NCI-H226 (cell line): ENCODE measurements around the gene NFX1.
A peak's percentile ranks its signal among the peaks of the same experiment; 100 is the strongest.
"Not testable (repeated sequence)": the region's sequence is repeated elsewhere in the genome, so short reads cannot be mapped to it uniquely, and the experiment has no call there.

ENCODE experiments used
- DNase-seq: peaks from one replicate; pipeline ENCODE4 v3.0.0-alpha.2; 2015

NFX1 gene

DNA sequence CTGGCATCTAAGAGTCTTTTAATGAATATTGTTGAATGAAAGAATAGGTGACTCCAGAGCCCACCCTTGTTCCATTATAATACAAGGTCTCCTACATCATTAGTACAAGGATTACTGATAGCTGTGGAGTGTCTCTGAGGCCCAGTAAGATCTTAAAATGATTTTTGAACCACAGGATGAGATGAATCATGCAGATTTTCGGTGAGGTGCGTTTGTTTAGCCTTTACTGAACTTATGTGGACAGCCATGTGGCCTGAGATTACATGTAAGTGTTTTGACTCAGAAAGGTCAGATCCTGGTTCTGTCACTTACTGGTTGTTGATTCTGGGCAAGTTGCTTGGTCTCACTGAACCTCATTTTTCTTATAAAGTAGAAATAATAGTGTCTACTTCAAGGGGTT lies 21.6 kb downstream of the NFX1 start:
- DNase-seq: no peak

- DNase-seq: no peak
Observed at GRCh38 chr9:33315371-33315770, 25.1 kb downstream of the NFX1 start.

- DNase-seq: not testable (repeated sequence)
Observed at GRCh38 chr9:33317136-33317535, 26.8 kb downstream of the NFX1 start.

DNA sequence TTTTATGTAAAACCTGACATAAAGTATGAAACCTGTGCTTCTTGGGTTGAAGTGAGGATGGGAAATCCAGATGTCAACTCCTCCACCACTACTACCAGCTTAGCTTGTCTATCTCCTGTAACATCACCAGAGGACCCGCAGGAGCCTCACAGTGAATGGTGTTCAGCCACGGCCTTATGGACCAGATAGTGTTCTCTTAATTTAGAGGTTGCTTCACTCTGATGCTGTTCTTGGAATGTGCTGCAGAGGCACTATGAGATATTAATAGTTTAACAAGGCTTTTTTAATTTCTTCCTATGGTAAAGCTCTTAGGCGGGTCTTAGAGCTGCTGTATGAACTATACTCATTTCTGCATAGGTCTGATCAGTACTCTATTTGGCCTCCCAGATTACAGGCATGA lies 27.9 kb downstream of the NFX1 start:
- no peak for DNase-seq

DNA sequence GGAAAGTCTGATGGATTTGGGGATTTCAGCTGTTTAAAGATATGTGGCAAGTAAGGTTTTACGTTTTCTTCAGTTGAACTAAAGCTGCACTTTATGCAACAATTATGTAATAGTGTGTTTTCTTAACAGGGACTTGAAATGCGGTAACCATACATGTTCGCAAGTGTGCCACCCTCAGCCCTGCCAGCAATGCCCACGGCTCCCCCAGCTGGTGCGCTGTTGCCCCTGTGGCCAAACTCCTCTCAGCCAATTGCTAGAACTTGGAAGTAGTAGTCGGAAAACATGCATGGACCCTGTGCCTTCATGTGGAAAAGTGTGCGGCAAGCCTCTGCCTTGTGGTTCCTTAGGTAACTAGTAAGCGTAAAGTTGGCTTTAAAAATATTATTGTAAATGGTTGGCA lies 28.5 kb downstream of the NFX1 start:
- DNase-seq: no peak

- DNase-seq: no peak
Observed at GRCh38 chr9:33320230-33320567, 29.9 kb downstream of the NFX1 start.

DNA sequence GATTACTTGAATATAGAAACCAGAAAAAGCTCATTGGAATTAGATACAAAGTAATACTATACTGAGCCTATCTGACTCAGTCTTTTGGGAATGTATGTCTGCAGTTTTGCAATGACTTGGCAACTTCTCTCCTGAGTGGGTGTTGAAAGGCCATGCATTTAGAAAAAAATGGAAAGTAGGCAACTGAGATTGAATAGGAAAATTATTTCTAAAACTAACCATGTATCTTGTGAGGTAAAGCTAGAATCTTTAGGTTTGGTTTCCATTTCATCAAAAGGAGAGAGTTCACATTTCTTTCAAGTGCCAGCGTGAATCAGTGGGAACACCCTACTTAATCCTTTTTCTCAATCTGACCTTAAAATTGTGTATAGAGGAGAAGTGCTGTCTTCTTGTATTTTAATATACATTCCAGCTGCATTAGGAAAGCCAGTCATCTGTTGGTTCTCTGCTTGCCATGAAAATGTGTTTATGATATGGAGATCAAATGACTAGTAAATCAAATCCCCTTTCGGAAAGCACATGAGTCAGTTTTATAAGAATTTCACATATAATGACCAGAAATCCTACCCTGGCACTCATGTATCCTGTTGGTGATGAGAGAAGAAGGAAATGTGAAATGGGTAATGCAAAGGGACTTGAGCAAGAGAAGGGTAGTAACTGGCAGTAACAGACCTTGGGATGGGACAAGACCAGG lies 30.4 kb downstream of the NFX1 start:
- DNase-seq: peak; percentile 80

- DNase-seq: peak; percentile 85
Observed at GRCh38 chr9:33329117-33329563, 38.8 kb downstream of the NFX1 start.

GRCh38 chr9:33329979-33330378 lies 39.7 kb downstream of the NFX1 start:
- DNase-seq: peak; percentile 5

GRCh38 chr9:33331377-33331891 lies 41.1 kb downstream of the NFX1 start:
- no peak for DNase-seq

DNA sequence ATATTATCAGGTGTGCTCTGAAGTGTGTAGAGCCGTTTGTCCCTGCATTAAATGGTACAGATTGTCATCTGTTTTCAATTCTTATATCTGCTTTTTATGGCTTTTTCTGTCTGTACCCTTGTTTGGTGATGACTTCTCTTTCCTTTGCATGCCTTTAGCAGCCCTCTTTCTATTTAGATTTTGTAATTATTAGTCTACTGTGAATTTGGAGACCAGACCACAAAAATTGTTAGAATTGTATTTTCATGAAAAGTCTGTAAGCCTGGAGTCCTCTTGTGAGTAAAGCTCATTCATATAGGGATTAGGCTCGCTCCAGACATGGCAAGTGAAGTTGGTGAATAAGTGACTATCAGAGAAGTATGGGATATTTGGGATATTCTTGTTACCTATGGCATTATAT lies 41.7 kb downstream of the NFX1 start:
- DNase-seq: no peak

DNA sequence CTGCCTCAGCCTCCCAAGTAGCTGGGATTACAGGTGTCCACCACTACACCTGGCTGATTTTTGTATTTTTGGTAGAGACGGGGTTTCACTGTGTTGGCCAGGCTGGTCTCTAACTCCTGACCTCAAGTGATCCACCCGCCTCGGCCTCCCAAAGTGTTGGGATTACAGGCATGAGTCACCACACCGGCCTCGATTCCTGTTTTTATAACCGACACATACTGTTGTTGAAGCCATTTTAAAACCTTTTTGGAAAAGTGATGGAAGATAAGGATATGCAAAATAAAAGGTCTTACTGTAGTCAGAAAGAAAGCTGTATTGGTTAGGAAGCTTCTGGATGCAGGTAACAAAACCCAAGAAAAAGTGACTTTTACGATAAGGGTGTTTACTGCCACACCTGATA lies 42.6 kb downstream of the NFX1 start:
- not testable (repeated sequence) for DNase-seq

GRCh38 chr9:33340186-33340585 lies 49.9 kb downstream of the NFX1 start:
- DNase-seq: no peak

- no peak for DNase-seq
Observed at GRCh38 chr9:33341182-33341581, 50.9 kb downstream of the NFX1 start.

GRCh38 chr9:33344145-33344544 lies 53.8 kb downstream of the NFX1 start:
- no peak for DNase-seq

DNA sequence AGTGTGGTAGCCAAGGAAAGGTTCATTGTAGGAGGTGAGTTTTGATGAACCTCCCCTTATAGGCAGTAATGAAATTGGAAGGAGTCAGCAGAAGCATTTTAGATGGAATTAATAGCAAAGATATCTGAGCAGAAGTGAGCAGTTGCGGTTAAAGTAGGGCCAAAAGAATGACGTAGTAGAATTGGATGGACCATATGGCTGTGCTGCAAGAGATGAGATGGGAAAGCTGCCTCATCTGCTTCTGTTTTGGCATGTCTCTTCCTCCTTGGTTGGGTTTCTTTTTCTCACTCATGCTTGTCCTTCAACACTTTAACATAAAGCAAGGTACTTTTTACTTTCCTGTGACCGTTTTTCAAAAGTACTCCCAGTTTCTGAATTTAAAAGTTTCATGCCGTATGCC lies 56.2 kb downstream of the NFX1 start:
- no peak for DNase-seq

DNA sequence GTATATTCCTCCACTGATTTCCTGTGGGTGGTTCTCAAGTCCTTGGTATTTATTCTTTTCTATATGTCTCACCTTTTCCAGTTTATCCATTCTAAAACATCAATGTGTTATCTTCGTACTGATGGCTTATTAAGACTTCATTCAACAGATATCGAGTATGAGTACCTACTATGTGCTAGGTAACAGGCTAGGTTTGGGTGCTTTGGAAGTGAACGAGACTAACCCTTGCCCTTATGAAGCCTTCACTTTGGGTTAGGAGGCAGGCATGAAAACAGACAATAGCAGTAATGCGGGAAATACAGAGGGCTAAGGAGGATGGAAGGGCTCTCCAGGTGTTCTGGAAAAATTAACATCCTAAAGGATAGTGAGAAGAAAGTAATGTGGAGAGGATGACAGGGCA lies 58.7 kb downstream of the NFX1 start:
- no peak for DNase-seq

- no peak for DNase-seq
Observed at GRCh38 chr9:33349743-33350142, 59.4 kb downstream of the NFX1 start.

DNA sequence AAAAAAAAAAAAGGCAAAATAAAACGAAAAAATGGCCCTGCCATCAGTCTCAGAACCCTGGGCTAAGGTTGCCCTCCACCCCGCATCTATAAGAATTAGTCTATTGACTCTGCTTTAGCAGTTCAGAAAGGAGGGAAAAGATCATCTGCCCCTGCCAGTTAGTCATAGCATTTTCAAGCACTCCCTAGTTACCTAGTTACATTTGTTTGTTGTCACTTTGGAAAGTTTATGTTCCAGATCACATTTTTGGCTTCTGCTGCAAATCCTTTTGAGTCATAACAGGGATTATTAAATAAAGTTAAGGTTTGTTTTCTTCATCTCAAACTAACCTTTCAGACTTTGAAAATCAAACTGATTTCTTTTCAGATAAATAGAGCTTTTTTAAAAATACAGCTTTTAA lies 60.0 kb downstream of the NFX1 start:
- DNase-seq: peak; percentile 37

DNA sequence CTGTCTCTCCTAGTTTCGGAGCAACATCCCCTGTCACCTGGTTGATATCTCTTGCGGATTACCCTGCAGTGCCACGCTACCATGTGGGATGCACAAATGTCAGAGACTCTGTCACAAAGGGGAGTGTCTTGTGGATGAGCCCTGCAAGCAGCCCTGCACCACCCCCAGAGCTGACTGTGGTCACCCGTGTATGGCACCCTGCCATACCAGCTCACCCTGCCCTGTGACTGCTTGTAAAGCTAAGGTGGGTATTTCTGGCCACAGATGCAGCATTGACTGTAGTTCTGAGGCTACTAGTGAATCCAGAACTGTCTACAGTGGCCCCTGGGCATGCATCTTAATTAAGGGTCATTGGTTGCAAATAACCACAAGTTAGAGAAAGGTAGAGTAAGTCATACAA lies 61.2 kb downstream of the NFX1 start:
- no peak for DNase-seq

DNA sequence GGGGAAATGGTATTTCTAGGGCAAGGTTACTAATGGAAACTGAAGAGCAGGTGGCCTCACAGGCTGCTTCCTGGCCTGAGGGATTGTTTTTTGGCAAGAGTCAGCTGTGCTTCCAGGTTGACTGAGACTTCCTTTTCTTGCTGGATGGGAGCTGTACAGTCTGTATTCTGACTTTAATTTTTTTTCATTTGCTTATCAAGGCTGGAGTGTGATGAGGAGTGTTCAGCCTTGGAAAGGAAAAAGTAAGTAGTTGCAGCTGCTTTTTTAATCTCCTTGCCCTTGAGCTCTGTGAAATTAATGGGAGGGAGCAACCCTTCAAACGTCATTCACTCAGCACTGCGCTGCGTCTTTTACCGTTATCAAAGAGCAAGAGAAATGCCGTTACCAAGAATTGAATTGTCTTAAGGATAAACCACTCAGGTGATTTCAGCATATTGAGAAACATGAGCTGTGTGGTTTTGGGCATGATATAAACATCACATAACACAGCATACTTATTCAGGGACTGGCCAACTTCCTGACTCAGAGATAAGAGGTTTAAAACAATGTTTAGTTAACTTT lies 64.4 kb downstream of the NFX1 start:
- DNase-seq: peak; percentile 88

- DNase-seq: no peak
Observed at GRCh38 chr9:33355933-33356332, 65.6 kb downstream of the NFX1 start.

DNA sequence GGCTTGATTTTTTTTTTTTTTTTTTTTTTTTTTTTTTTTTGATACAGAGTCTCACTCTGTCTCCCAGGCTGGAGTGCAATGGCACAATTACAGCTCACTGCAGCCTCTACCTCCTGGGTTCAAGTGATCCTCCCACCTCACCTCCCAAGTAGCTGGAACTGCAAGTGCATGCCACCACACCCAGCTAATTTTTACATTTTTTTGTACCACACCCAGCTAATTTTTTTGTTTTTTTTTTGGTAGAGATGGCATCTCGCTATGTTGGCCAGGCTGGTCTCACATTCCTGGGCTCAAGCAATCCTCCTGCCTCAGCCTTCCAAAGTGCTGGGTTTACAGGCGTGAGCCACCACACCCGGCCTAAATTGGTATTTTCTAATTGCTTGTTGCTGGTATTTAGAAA lies 68.3 kb downstream of the NFX1 start:
- not testable (repeated sequence) for DNase-seq

DNA sequence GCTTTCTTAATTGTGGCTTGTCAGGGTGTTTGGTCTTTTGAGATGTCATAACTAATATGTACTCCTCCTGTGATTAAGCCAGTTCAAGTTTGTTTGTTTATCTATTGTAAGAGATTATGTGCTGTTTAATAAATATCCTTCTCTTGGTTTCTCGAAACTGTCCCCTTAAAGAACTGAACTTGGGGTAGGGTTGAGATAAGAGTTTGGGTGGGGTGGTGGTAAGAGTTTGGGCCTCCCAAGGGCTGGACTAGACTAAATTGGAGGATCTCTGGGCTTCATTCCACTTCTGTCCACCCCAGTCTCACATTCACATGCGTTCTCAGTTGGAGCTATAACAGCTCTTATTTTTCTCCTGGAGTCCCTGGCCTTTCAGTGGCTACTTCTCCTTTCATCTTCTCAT lies 73.8 kb downstream of the NFX1 start:
- DNase-seq: no peak

GRCh38 chr9:33364814-33365213 lies 74.5 kb downstream of the NFX1 start:
- not testable (repeated sequence) for DNase-seq
